Effector memory CD8-positive, alpha-beta T cell (primary cell): ENCODE measurements around the gene HMGCS1.
A peak's percentile ranks its signal among the peaks of the same experiment; 100 is the strongest.

ENCODE experiments used
- ATAC-seq: fragments of 150-1000 bp; cut with Tn5 transposase; replicated peaks from 2 replicates; pipeline ENCODE4 v1.10.0; 2021; ENCODE audit warnings: mild to moderate bottlenecking, moderate library complexity
- DNase-seq, 3 experiments: peaks; one replicate each; pipeline ENCODE4 v3.0.0; 2021
- H3K27ac Mint-ChIP-seq, 2 donors: one replicate each; pipeline ENCODE4 v1.8.0; 2022; ENCODE audit warnings: mild to moderate bottlenecking in 2 of 2, mixed read lengths in 2 of 2, moderate library complexity in 2 of 2
- H3K27me3 Mint-ChIP-seq, 2 donors: one replicate each; pipeline ENCODE4 v1.8.0; 2022; ENCODE audit warnings: mixed read lengths in 2 of 2
- H3K36me3 Mint-ChIP-seq: one replicate; pipeline ENCODE4 v1.8.0; 2022; ENCODE audit warnings: mild to moderate bottlenecking, moderate library complexity, mixed read lengths; ENCODE audit not compliant: insufficient read depth
- H3K4me1 Mint-ChIP-seq, 2 donors: one replicate each; pipeline ENCODE4 v1.8.0; 2022; ENCODE audit warnings: low read depth in 2 of 2, mixed read lengths in 2 of 2
- H3K4me3 Mint-ChIP-seq, 2 donors: one replicate each; pipeline ENCODE4 v1.8.0; 2022; ENCODE audit warnings: mild to moderate bottlenecking in 2 of 2, mixed read lengths in 2 of 2, moderate library complexity in 2 of 2
- H3K9me3 Mint-ChIP-seq, 2 donors: one replicate each; pipeline ENCODE4 v1.8.0; 2022; ENCODE audit warnings: mixed read lengths in 2 of 2

HMGCS1 gene

GRCh38 chr5:43305948-43306565, 7.2 kb downstream of the HMGCS1 start:
- Mint-ChIP-seq H3K27me3 (no peaks in the 10 kb centered on the region), H3K4me3 (no peak overlapping the region), H3K27ac (no peak overlapping the region), H3K4me1 (peaks cover 8 to 34% of the 10 kb centered on the region in 2 donors), H3K36me3 (peaks cover 9% of the 10 kb centered on the region), H3K9me3 (no peaks in the 10 kb centered on the region)
- DNase-seq, result peak in 1 of 3 experiments; percentile 9
- peak; percentile 75 for ATAC-seq

DNA sequence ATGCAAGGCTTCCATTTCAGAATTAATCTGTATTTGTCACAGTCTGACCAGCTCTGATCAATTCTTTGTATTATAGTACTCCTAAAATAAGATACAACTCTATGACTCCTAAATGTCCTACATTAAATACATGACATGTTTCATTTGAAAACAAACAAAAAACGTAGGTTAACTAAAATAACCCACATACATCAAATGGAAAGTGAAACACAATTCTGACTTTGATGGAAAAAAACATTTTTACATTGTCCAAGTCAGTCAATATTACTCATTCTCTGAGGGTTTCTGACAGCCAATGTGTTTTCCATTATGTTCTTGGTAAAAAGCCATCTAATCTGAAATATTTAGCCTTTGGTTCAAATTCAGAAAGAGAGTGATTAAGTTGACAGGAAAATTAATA, 8.7 kb downstream of the HMGCS1 start:
- Mint-ChIP-seq H3K27ac (peak overlapping the region; percentile 23 to 49), H3K4me1 (peaks cover 8 to 36% of the 10 kb centered on the region in 2 donors), H3K9me3 (no peaks in the 10 kb centered on the region), H3K4me3 (peak overlapping the region in 1 of 2 donors; percentile 43), H3K36me3 (peaks cover 16% of the 10 kb centered on the region), H3K27me3 (no peaks in the 10 kb centered on the region)
- ATAC-seq, result peak; percentile 44
- no peak for DNase-seq

GRCh38 chr5:43303242-43303641, 10.0 kb downstream of the HMGCS1 start:
- Mint-ChIP-seq H3K27ac (peak overlapping the region in 1 of 2 donors; percentile 49), H3K4me1 (peaks cover 4 to 31% of the 10 kb centered on the region in 2 donors), H3K9me3 (no peaks in the 10 kb centered on the region), H3K27me3 (no peaks in the 10 kb centered on the region), H3K4me3 (no peak overlapping the region), H3K36me3 (peaks cover 23% of the 10 kb centered on the region)
- ATAC-seq, result no peak
- DNase-seq, result no peak

GRCh38 chr5:43302481-43302880, 10.7 kb downstream of the HMGCS1 start:
- Mint-ChIP-seq H3K4me1 (peaks cover 4 to 31% of the 10 kb centered on the region in 2 donors), H3K27ac (peak overlapping the region in 1 of 2 donors; percentile 25), H3K4me3 (no peak overlapping the region), H3K27me3 (no peaks in the 10 kb centered on the region), H3K9me3 (no peaks in the 10 kb centered on the region), H3K36me3 (peaks cover 31% of the 10 kb centered on the region)
- DNase-seq, result no peak
- no peak for ATAC-seq

DNA sequence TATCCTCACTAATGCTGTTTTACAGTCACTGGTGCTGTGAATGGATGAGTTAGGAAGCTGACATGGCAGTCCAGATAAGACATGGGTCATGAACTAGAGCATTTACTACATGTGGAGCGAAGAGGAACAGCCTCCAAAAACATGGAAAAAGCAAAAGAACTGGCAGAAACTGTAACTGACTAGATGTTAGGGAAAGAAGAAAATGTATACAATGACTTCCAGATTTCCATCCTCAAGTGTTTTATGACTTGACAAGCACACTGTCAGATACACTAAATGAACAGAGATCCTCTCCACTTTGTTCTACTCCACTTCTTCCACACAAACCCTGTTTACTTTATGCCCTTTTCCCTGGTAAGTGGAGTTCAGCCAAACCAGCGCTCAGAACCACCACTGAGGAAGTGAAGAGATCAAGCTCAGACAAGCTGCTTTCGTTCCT, 11.5 kb downstream of the HMGCS1 start:
- peaks cover 39% of the 10 kb centered on the region for H3K36me3 Mint-ChIP-seq

DNA sequence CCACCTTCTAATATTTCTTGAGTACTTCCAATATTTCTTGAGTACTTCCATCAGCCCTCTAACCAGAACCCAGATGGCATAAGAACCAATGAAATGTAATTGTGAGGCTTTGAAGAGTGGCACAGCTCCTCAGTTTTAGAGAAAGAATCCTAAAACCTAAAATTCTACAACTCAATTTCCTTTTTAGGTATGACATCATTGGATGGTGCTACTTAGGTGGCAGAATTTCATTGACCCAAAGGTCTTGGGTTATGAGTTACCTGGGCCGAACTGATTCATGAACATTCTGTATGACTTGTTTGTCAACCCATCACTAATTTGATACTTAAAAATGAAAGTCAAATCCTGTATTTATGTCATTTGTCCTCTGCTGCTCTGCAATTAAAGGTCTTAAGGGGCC, 13.1 kb downstream of the HMGCS1 start:
- Mint-ChIP-seq H3K4me1 (peaks cover 2 to 28% of the 10 kb centered on the region in 2 donors), H3K27me3 (no peaks in the 10 kb centered on the region), H3K27ac (no peak overlapping the region), H3K36me3 (peaks cover 50% of the 10 kb centered on the region), H3K4me3 (no peak overlapping the region), H3K9me3 (no peaks in the 10 kb centered on the region)
- no peak for DNase-seq
- no peak for ATAC-seq

More for the DNA sequence above, 11.5 kb downstream of the HMGCS1 start:
- no peaks in the 10 kb centered on the region for H3K9me3 Mint-ChIP-seq
- no peak for DNase-seq
- no peak overlapping the region for H3K4me3 Mint-ChIP-seq
- no peak for ATAC-seq
- H3K27me3 Mint-ChIP-seq, result no peaks in the 10 kb centered on the region
- H3K27ac Mint-ChIP-seq, result peak overlapping the region in 1 of 2 donors; percentile 14
- peaks cover 4 to 31% of the 10 kb centered on the region in 2 donors for H3K4me1 Mint-ChIP-seq

DNA sequence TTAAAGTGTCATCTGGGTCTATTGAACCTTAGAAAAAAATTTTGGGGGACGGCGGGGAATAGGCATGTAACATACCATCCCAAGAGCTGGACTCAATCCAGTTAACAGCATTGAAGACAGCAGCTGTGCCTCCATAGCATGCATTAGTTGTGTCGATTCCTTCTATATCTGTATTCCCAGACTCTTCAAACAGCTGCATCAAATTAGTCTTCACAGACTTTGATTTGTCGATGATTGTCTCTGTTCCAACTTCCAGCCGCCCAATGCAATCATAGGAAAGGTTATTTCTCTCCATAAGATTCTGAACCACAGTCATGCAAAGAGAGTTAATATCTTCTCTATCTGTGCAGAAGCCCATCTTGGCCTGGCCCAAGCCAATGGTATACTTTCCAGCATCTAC, 14.8 kb downstream of the HMGCS1 start:
- no peak overlapping the region for H3K4me3 Mint-ChIP-seq
- no peaks in the 10 kb centered on the region for H3K27me3 Mint-ChIP-seq
- peaks cover 57% of the 10 kb centered on the region for H3K36me3 Mint-ChIP-seq
- no peaks in the 10 kb centered on the region for H3K9me3 Mint-ChIP-seq
- ATAC-seq, result no peak
- H3K27ac Mint-ChIP-seq, result no peak overlapping the region
- H3K4me1 Mint-ChIP-seq, result peaks cover 0 to 17% of the 10 kb centered on the region in 2 donors
- DNase-seq, result no peak

DNA sequence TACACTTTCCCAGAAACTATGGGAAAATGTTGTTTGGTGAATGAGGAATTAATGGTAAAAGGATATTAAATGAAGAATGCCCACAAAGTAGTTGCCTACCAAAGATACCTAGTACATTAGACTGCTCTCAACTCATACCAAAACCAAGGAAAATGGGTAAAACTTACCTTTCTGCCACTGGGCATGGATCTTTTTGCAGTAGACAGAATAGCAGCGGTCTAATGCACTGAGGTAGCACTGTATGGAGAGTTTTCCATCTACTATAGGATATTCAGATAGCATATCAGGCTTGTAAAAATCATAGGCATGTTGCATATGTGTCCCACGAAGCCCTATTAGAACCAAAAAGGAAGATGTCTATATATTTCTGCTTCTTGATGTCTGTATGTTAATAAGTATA, 16.4 kb downstream of the HMGCS1 start:
- Mint-ChIP-seq H3K4me1 (peaks cover 0 to 6% of the 10 kb centered on the region in 2 donors), H3K27ac (peak overlapping the region in 1 of 2 donors; percentile 8), H3K36me3 (peaks cover 73% of the 10 kb centered on the region)

DNA sequence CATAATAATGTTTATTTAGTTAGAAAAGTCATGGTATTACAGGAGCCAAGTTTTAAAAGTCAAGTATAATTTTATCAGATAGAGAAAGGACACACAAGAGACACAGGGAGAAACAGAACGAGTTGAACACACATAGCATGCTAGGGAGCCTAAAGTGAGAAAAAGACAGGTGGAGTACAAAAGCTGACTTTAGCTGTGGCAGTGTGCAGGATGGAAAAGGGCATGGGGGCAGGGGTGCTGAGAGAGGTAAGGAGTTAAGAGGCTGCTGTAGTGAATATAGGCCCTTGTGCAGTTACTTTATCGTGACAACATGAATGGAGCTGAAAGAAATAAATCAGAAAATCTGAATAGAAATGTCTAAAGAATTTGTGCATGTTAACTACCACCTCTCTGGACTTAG, 18.0 kb downstream of the HMGCS1 start:
- H3K27ac Mint-ChIP-seq, result no peak overlapping the region
- H3K36me3 Mint-ChIP-seq, result peaks cover 85% of the 10 kb centered on the region
- no peaks in the 10 kb centered on the region for H3K4me1 Mint-ChIP-seq
- H3K4me3 Mint-ChIP-seq, result no peak overlapping the region
- no peaks in the 10 kb centered on the region for H3K9me3 Mint-ChIP-seq
- H3K27me3 Mint-ChIP-seq, result no peaks in the 10 kb centered on the region
- no peak for ATAC-seq
- no peak for DNase-seq

More for the DNA sequence above, 16.4 kb downstream of the HMGCS1 start:
- no peaks in the 10 kb centered on the region for H3K9me3 Mint-ChIP-seq
- no peak for DNase-seq
- no peak overlapping the region for H3K4me3 Mint-ChIP-seq
- no peaks in the 10 kb centered on the region for H3K27me3 Mint-ChIP-seq
- ATAC-seq, result no peak

DNA sequence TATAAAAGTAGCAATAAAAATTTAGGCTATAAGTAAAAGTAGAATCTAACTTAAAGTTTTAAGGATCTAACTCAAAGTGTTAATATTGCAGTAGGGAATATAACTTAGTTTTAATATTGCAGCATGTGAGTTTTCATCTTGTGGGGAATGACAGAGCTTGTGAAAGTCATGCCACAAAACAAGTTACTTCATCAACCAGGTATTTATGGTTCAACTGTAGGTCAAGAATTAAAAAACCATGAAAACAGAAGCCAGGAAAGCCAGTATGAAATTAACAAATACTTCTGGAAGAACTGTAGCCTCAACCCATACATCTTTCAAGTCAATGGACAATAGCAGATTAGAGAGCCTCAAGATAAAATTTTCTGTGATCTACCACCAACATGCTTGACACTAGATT, 19.0 kb downstream of the HMGCS1 start:
- H3K4me3 Mint-ChIP-seq, result no peak overlapping the region
- no peaks in the 10 kb centered on the region for H3K4me1 Mint-ChIP-seq
- ATAC-seq (no peak), DNase-seq (no peak)
- H3K27ac Mint-ChIP-seq, result no peak overlapping the region
- H3K27me3 Mint-ChIP-seq, result no peaks in the 10 kb centered on the region
- H3K9me3 Mint-ChIP-seq, result no peaks in the 10 kb centered on the region
- peaks cover 75% of the 10 kb centered on the region for H3K36me3 Mint-ChIP-seq

DNA sequence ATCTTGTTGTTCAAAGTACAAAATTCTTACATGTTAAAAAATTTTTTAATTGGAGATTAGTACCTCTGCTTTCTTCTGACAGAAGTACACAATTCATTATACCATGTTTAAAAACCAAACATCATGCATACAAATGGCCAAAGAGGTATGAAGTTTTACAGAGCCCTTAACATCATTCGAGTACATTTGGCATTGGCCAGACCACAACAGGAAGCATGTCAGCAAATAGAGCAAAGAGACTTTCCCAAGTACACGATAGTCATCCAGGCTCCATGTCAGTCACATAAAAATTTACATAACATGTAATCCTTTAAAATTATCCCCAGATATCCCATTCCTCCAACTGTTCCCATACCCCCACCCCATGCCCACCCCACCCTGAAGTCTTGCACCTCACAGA, 22.5 kb downstream of the HMGCS1 start:
- Mint-ChIP-seq H3K27ac (peak overlapping the region in 1 of 2 donors; percentile 3), H3K4me3 (no peak overlapping the region), H3K4me1 (no peaks in the 10 kb centered on the region), H3K36me3 (peaks cover 48% of the 10 kb centered on the region), H3K9me3 (no peaks in the 10 kb centered on the region), H3K27me3 (no peaks in the 10 kb centered on the region)
- DNase-seq (no peak), ATAC-seq (no peak)

GRCh38 chr5:43288269-43288831, 24.9 kb downstream of the HMGCS1 start:
- no peaks in the 10 kb centered on the region for H3K9me3 Mint-ChIP-seq
- H3K4me1 Mint-ChIP-seq, result no peaks in the 10 kb centered on the region
- H3K27me3 Mint-ChIP-seq, result no peaks in the 10 kb centered on the region
- H3K27ac Mint-ChIP-seq, result no peak overlapping the region
- DNase-seq (no peak), ATAC-seq (no peak)
- H3K36me3 Mint-ChIP-seq, result peaks cover 33% of the 10 kb centered on the region
- H3K4me3 Mint-ChIP-seq, result no peak overlapping the region

- Mint-ChIP-seq H3K9me3 (no peaks in the 10 kb centered on the region), H3K27me3 (no peaks in the 10 kb centered on the region), H3K36me3 (peaks cover 25% of the 10 kb centered on the region), H3K4me1 (no peaks in the 10 kb centered on the region), H3K4me3 (no peak overlapping the region), H3K27ac (no peak overlapping the region)
- DNase-seq (no peak), ATAC-seq (no peak)
Observed at GRCh38 chr5:43287493-43287892, 25.7 kb downstream of the HMGCS1 start.

DNA sequence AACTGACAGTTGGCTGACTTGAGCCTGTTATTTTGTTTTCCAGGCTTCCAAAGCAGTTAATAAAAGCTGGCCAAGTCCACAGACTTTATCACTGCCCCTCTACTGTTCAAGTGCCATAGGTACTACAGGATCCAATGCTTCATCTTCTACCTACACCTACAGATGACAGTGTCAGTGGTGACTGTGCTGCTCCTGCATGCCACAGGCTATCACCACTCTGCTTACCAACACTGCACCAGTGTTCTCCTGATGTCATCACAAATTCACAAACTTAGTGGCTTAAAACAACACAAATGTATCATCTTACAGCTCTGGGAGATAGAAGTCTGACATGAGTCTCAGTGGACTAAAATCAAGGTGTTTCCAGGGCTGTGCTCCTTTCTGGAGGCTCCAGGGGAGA, 26.6 kb downstream of the HMGCS1 start:
- peaks cover 16% of the 10 kb centered on the region for H3K36me3 Mint-ChIP-seq
- H3K27ac Mint-ChIP-seq, result no peak overlapping the region
- H3K9me3 Mint-ChIP-seq, result no peaks in the 10 kb centered on the region

More for the DNA sequence above, 26.6 kb downstream of the HMGCS1 start:
- Mint-ChIP-seq H3K27me3 (no peaks in the 10 kb centered on the region), H3K4me1 (no peaks in the 10 kb centered on the region), H3K4me3 (no peak overlapping the region)
- no peak for DNase-seq
- no peak for ATAC-seq
